ENCODE measurements around the gene LRRFIP1. TPM values are rescaled to one million over a fixed set of nuclear protein-coding genes. Genes with fewer than 3 reads are reported as not detected.

LRRFIP1 gene
- polyA plus RNA-seq, 1 of the 3 experiments (the other 2 are of a cell fraction): 47.3 TPM

DNA sequence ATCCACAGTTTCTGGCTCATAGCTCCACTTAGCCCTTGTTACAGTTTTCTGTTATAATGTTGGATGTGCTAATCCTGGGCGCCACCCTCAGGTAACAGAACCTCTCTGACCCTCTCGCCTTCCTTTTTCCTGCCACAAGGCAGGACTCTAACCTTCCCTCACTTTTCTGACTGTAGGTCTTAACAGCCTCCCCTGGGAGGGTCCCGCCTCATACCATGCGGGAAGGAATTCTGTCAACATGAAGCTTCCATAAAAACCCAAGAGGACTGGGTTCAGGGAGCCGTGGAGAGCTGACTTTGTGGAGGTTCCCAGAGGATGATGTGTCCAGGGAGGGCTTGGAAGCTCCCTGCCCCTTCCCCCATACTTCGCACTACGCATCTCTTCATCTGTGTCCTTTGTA lies 25.0 kb upstream of the LRRFIP1 start:
- Histone ChIP-seq H3K27me3 (ENCODE audit: insufficient read depth) (no peaks in the 10 kb centered on the region), H4K20me1 (ENCODE audit: insufficient read depth) (no peaks in the 10 kb centered on the region), H3K4me2 (no peak overlapping the region), H3K79me2 (ENCODE audit: insufficient read depth) (no peaks in the 10 kb centered on the region), H3K4me3 (ENCODE audit: low read depth in 2 of 2, low read length in 1 of 2) (no peak overlapping the region), H3K27ac (ENCODE audit: low read depth in 2 of 2, low read length in 1 of 2) (no peak overlapping the region), H3K36me3 (replicated peaks in 1 of 2; ENCODE audit: control insufficient read depth in 1 of 2, insufficient read depth in 2 of 2, low read length in 1 of 2) (no peaks in the 10 kb centered on the region), H3K9me2 (no peaks in the 10 kb centered on the region), H3F3A (replicated peaks; ENCODE audit: insufficient read depth) (no peaks in the 10 kb centered on the region), H2AFZ (ENCODE audit: low read depth) (no peak overlapping the region), H3K9me3 (no peaks in the 10 kb centered on the region), H3K9ac (no peak overlapping the region), H3K4me1 (ENCODE audit: control insufficient read depth in 1 of 2, insufficient read depth in 2 of 2, low read depth in 1 of 2, low read length in 1 of 2) (peaks cover 0 to 3% of the 10 kb centered on the region in 2 experiments; a peak in 1 of 4 replicates)
- DNase-seq: no peak
- POLR2A ChIA-PET: no interaction called here
- TF ChIP-seq, protein P1, sequence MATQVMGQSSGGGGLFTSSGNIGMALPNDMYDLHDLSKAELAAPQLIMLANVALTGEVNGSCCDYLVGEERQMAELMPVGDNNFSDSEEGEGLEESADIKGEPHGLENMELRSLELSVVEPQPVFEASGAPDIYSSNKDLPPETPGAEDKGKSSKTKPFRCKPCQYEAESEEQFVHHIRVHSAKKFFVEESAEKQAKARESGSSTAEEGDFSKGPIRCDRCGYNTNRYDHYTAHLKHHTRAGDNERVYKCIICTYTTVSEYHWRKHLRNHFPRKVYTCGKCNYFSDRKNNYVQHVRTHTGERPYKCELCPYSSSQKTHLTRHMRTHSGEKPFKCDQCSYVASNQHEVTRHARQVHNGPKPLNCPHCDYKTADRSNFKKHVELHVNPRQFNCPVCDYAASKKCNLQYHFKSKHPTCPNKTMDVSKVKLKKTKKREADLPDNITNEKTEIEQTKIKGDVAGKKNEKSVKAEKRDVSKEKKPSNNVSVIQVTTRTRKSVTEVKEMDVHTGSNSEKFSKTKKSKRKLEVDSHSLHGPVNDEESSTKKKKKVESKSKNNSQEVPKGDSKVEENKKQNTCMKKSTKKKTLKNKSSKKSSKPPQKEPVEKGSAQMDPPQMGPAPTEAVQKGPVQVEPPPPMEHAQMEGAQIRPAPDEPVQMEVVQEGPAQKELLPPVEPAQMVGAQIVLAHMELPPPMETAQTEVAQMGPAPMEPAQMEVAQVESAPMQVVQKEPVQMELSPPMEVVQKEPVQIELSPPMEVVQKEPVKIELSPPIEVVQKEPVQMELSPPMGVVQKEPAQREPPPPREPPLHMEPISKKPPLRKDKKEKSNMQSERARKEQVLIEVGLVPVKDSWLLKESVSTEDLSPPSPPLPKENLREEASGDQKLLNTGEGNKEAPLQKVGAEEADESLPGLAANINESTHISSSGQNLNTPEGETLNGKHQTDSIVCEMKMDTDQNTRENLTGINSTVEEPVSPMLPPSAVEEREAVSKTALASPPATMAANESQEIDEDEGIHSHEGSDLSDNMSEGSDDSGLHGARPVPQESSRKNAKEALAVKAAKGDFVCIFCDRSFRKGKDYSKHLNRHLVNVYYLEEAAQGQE (IDR thresholded peaks at IDR 0.05; ENCODE audit: low read depth, low read length): no peak
- no peak for TF ChIP-seq MXI1 (IDR thresholded peaks at IDR 0.05; ENCODE audit: low read depth, low read length)
- TF ChIP-seq POLR2AphosphoS5 (IDR thresholded peaks at IDR 0.05; ENCODE audit: low read depth, low read length): no peak
- TF ChIP-seq RFX5 (IDR thresholded peaks at IDR 0.05; ENCODE audit: low read length): no peak
- TF ChIP-seq RXRA (IDR thresholded peaks at IDR 0.05; ENCODE audit: borderline replicate concordance, low read depth): no peak
- TF ChIP-seq SIN3A (IDR thresholded peaks at IDR 0.05; ENCODE audit: borderline replicate concordance, low read depth, low read length): no peak
- TF ChIP-seq MEF2A (IDR thresholded peaks at IDR 0.05; ENCODE audit: borderline replicate concordance, low read depth): no peak
- TF ChIP-seq, protein P2, sequence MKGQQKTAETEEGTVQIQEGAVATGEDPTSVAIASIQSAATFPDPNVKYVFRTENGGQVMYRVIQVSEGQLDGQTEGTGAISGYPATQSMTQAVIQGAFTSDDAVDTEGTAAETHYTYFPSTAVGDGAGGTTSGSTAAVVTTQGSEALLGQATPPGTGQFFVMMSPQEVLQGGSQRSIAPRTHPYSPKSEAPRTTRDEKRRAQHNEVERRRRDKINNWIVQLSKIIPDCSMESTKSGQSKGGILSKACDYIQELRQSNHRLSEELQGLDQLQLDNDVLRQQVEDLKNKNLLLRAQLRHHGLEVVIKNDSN (IDR thresholded peaks at IDR 0.05; ENCODE audit: borderline replicate concordance, low read depth): no peak
- CTCF ChIA-PET: interaction anchor here (0.8 to 5.1 kb wide), 6 partner anchors 10 to 90 kb away, joined by 3 to 31 read pairs (median 4); no protein-coding TSS in a partner anchor
- 85% methylated on average over 7 of the region's 7 CpGs for WGBS (ENCODE audit: low lambda C conversion rate)

DNA sequence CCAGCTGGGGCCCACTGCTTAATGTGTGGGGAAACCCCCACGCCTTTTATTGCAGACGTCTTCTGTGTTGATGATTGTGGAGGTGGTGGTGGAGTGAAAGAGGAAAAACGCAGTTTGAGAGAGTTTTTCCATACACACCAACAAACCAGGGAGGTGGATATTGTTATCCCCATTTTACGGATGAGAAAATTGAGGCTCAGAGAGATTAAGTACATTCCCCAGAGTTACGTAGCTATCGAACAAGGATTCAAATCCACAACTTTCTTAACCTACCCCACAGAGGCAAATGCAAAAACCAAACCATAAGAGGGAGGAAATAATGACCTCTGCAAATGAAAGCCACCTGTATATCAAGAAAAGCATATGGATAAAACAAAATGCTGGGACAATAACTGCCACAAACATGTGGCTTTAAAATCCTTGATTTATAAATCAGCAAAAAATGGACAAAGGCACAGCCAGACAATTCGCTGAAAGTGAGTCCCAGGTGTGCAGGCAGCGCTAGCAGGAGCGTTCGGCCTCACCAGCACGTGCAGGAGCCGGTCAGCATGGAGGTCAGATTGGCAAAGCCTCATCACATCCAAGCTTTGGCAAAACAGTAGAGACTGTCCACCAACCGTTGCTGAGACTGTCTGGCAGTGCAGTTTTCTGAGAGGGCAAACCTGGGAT lies 24.2 kb upstream of the LRRFIP1 start:
- TF ChIP-seq RFX5 (IDR thresholded peaks at IDR 0.05; ENCODE audit: low read length): no peak
- TF ChIP-seq TAF1 (IDR thresholded peaks at IDR 0.05; ENCODE audit: borderline replicate concordance, low read depth, low read length): no peak
- no peak for TF ChIP-seq ELF1 (IDR thresholded peaks at IDR 0.05)
- TF ChIP-seq TEAD4 (IDR thresholded peaks at IDR 0.05; ENCODE audit: borderline replicate concordance, insufficient read depth): no peak
- TF ChIP-seq MXI1 (IDR thresholded peaks at IDR 0.05; ENCODE audit: low read depth, low read length): no peak
- ChIA-PET POLR2A (no interaction called here), CTCF (interaction anchor here (0.8 to 5.1 kb wide), 4 partner anchors 13 to 91 kb away, joined by 3 to 31 read pairs (median 6); no protein-coding TSS in a partner anchor)
- Histone ChIP-seq H2AFZ (ENCODE audit: low read depth) (no peak overlapping the region), H3K4me1 (ENCODE audit: control insufficient read depth in 1 of 2, insufficient read depth in 2 of 2, low read depth in 1 of 2, low read length in 1 of 2) (peaks cover 0 to 3% of the 10 kb centered on the region in 2 experiments; a peak in 1 of 4 replicates), H4K20me1 (ENCODE audit: insufficient read depth) (no peaks in the 10 kb centered on the region), H3K9me3 (no peaks in the 10 kb centered on the region), H3F3A (replicated peaks; ENCODE audit: insufficient read depth) (no peaks in the 10 kb centered on the region), H3K36me3 (replicated peaks in 1 of 2; ENCODE audit: control insufficient read depth in 1 of 2, insufficient read depth in 2 of 2, low read length in 1 of 2) (no peaks in the 10 kb centered on the region), H3K9me2 (no peaks in the 10 kb centered on the region), H3K27me3 (ENCODE audit: insufficient read depth) (no peaks in the 10 kb centered on the region), H3K9ac (no peak overlapping the region), H3K79me2 (ENCODE audit: insufficient read depth) (no peaks in the 10 kb centered on the region), H3K4me3 (ENCODE audit: low read depth in 2 of 2, low read length in 1 of 2) (no peak overlapping the region), H3K4me2 (no peak overlapping the region), H3K27ac (ENCODE audit: low read depth in 2 of 2, low read length in 1 of 2) (no peak overlapping the region)
- DNase-seq: no peak
- 85% methylated on average over 10 of the region's 13 CpGs for WGBS (ENCODE audit: low lambda C conversion rate)

All from SK-N-SH (cell line).